Thyroid gland (tissue), 4 donors: Measurements from ENCODE around the gene BMP8B. TPM values are rescaled to one million over a fixed set of nuclear protein-coding genes. Genes with fewer than 3 reads are reported as not detected.

Experiments
- DNase-seq, 2 donors: peaks; one replicate each; pipeline ENCODE4 v3.0.0-alpha.2; 2019
- H3K27ac ChIP-seq, 3 donors: fragments of 200-600 bp; sonication (generic); 1 replicate in 2 of 3; 2 replicates in 1 of 3; pipeline ENCODE4 v1.5.1; 2016 to 2019; ENCODE audit warnings: mild to moderate bottlenecking in 1 of 3, moderate library complexity in 1 of 3
- H3K27me3 ChIP-seq: fragments of 200-600 bp; sonication (generic); one replicate; pipeline ENCODE4 v1.5.1; 2019
- H3K36me3 ChIP-seq, 2 donors: fragments of 200-600 bp; sonication (generic); one replicate each; pipeline ENCODE4 v1.5.1; 2016 to 2019
- H3K4me1 ChIP-seq, 2 donors: fragments of 200-600 bp; sonication (generic); one replicate each; pipeline ENCODE4 v1.5.1; 2017 to 2019
- H3K4me3 ChIP-seq, 3 donors: fragments of 200-600 bp; sonication (generic); replicated peaks in 1 of 3; 1 replicate in 2 of 3; 2 replicates in 1 of 3; pipeline ENCODE4 v1.5.1; 2016; ENCODE audit warnings: mild to moderate bottlenecking in 1 of 3
- H3K9me3 ChIP-seq: fragments of 200-600 bp; sonication (generic); one replicate; pipeline ENCODE4 v1.5.1; 2017
- POLR2A ChIP-seq, 2 donors: fragments of 450-650 bp; IDR thresholded peaks; one replicate each; pipeline ENCODE4 v1.6.1; 2017; ENCODE audit warnings: antibody characterized with exemption in 2 of 2, mild to moderate bottlenecking in 2 of 2, moderate library complexity in 1 of 2
- WGBS, 2 donors: methylation state at CpG; one replicate each; pipeline ENCODE4 v1.1.5; 2017; 5-methylcytosine and 5-hydroxymethylcytosine counted together
- intact Hi-C: fragments of 100-400 bp; cut with DNase I; formaldehyde crosslinking; loops from one replicate; pipeline ENCODE4 v1.15.1; 2023
- total RNA-seq, 4 donors: library from RNA; depleted of rRNA; stranded (reverse); fragments of >200 nt; gene quantifications; one replicate each; pipeline ENCODE4 v1.2.3, GENCODE V29; 2016
- TF ChIP-seq, protein P1 (sequence below), 6 experiments: fragments of 200-600 bp in 3 of 6; fragments of 450-650 bp in 3 of 6; sonication (generic) in 3 of 6; IDR thresholded peaks; one replicate each; pipeline ENCODE4 v1.5.1; 2016 to 2019; ENCODE audit warnings: antibody characterized with exemption in 6 of 6, mild to moderate bottlenecking in 2 of 6, inconsistent platforms in 1 of 6, moderate library complexity in 1 of 6

BMP8B gene
- total RNA-seq, 4 donors from 2014 or later: 6.6 to 15.4 (median 8.1) TPM

DNA sequence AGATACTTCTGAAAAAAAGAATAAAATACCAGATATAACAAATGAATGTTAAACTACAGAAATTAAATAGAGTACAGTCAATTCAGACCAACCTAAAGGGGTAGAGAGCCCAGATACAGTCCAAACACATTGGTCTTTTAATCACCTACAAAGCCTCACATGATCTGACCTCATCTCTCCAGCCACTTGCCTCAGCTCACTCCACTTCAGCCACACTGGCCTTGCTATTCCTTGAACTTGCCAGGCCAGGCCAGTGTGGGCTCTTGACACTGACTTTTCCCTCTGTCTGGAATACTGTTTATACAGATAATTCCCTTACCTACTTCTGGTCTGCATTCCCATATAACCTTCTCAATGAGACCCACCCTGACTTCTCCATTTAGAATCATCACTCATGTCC, 67.0 kb downstream of the BMP8B start:
- no peak for DNase-seq
- Histone ChIP-seq H3K4me1 (no peaks in the 10 kb centered on the region), H3K36me3 (no peaks in the 10 kb centered on the region), H3K4me3 (no peak overlapping the region), H3K27ac (no peak overlapping the region), H3K27me3 (no peaks in the 10 kb centered on the region), H3K9me3 (no peaks in the 10 kb centered on the region)
- intact Hi-C loops: no loop called here
- TF ChIP-seq POLR2A (IDR thresholded peaks at IDR 0.05): no peak
- TF ChIP-seq, protein P1, sequence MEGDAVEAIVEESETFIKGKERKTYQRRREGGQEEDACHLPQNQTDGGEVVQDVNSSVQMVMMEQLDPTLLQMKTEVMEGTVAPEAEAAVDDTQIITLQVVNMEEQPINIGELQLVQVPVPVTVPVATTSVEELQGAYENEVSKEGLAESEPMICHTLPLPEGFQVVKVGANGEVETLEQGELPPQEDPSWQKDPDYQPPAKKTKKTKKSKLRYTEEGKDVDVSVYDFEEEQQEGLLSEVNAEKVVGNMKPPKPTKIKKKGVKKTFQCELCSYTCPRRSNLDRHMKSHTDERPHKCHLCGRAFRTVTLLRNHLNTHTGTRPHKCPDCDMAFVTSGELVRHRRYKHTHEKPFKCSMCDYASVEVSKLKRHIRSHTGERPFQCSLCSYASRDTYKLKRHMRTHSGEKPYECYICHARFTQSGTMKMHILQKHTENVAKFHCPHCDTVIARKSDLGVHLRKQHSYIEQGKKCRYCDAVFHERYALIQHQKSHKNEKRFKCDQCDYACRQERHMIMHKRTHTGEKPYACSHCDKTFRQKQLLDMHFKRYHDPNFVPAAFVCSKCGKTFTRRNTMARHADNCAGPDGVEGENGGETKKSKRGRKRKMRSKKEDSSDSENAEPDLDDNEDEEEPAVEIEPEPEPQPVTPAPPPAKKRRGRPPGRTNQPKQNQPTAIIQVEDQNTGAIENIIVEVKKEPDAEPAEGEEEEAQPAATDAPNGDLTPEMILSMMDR (IDR thresholded peaks at IDR 0.05): no peak

DNA sequence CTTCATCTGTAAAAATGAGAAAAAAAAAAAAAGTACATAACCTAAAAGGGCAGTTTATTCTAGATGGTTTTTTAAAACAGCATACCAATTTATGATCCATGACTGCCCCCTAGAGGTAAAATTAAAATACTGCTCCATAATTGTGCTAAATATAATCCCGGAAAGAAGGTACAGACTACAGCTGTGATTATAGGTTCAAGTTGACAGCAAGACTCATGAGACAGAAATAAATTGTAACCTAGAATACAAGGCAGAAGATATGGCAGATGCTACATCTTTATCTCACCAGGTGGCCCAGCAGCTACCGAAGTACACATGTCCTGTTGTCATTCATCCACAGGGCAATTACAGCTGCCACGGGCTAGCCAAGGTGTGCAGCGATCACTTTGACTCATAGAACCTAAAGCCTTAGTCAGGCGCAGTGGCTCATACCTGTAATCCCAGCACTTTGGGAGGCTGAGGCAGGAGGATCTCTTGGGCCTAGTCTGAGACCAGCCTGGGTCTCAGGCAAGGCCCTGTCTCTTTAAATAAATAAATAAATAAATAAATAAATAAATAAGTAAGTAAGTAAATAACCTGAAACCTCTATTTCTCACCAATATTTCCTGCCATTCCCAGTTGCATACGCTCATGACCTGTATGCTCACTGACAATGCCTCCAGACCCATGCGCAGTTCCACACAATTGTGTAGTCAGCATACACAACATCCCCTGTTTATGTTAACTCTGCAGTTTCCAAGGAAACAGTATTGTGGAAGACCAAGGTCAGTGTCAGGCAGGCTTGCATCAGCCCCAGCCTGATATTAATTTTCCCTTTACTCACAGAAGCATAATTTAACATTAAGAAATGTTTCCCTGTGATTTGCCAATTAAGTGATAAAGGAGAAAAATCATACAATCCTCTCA, 68.3 kb downstream of the BMP8B start:
- no peaks in the 10 kb centered on the region for H3K4me1 ChIP-seq
- H3K27ac ChIP-seq: no peak overlapping the region
- no peaks in the 10 kb centered on the region for H3K9me3 ChIP-seq
- H3K36me3 ChIP-seq: no peaks in the 10 kb centered on the region
- no peak overlapping the region for H3K4me3 ChIP-seq
- intact Hi-C loops: no loop called here
- 41 to 45% methylated on average over 7 of the region's 7 CpGs for WGBS, 2 donors
- no peak for DNase-seq
- TF ChIP-seq POLR2A (IDR thresholded peaks at IDR 0.05): no peak
- TF ChIP-seq, protein P1 (IDR thresholded peaks at IDR 0.05): peak; percentile 51 to 90 (median 68)
- no peaks in the 10 kb centered on the region for H3K27me3 ChIP-seq

DNA sequence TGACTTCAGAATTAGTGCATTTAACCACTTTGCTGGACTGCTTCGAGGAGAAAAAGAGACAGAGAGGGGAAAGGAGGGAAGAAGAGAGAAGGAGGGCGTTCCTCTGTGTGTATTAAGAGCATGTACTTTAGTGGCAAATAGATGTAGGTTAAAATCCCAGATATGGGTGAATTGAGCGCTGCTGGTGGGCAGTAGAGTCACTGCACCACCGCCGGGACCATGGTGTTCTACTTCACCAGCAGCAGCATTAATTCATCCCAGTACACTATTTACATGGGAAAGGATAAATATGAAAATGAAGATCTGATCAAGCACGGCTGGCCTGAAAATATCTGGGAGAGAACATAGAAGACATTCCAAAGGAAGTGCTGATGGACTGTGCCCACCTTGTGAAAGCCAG, 70.9 kb downstream of the BMP8B start:
- no peaks in the 10 kb centered on the region for H3K9me3 ChIP-seq
- H3K4me3 ChIP-seq: no peak overlapping the region
- H3K4me1 ChIP-seq: no peaks in the 10 kb centered on the region
- DNase-seq: no peak
- WGBS, 2 donors: 43 to 48% methylated on average over 6 of the region's 6 CpGs
- H3K36me3 ChIP-seq: no peaks in the 10 kb centered on the region
- H3K27me3 ChIP-seq: no peaks in the 10 kb centered on the region
- TF ChIP-seq, protein P1 (IDR thresholded peaks at IDR 0.05): no peak
- no peak for TF ChIP-seq POLR2A (IDR thresholded peaks at IDR 0.05)
- no peak overlapping the region for H3K27ac ChIP-seq
- intact Hi-C loops: loop anchor here (5.0 kb wide), 1 partner anchor 111 kb away; no protein-coding TSS in a partner anchor

DNA sequence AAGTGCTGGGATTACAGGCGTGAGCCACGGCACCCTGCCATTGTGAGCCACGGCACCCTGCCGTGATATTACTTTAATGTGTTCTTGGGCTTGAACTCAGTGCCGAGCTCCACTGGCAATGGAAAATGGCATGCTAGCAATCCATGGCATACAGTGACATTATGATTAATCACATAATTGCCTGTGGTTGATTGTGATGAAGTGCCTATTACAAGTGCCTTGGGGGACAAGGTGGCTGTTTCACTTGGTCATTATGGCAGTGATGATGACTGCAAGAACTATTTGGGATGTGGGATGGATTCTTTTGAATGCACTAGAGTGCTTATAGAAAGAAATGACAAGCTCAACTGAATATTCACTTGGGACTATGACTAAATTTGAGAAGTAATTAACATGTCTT, 75.1 kb downstream of the BMP8B start:
- WGBS, 2 donors: 84 to 89% methylated on average over 4 to 5 of the region's 5 CpGs
- intact Hi-C loops: no loop called here
- no peak for DNase-seq
- no peaks in the 10 kb centered on the region for H3K4me1 ChIP-seq
- no peak overlapping the region for H3K27ac ChIP-seq
- H3K36me3 ChIP-seq: no peaks in the 10 kb centered on the region
- TF ChIP-seq POLR2A (IDR thresholded peaks at IDR 0.05): no peak
- TF ChIP-seq, protein P1 (IDR thresholded peaks at IDR 0.05): no peak
- H3K9me3 ChIP-seq: no peaks in the 10 kb centered on the region
- no peaks in the 10 kb centered on the region for H3K27me3 ChIP-seq
- H3K4me3 ChIP-seq: no peak overlapping the region

DNA sequence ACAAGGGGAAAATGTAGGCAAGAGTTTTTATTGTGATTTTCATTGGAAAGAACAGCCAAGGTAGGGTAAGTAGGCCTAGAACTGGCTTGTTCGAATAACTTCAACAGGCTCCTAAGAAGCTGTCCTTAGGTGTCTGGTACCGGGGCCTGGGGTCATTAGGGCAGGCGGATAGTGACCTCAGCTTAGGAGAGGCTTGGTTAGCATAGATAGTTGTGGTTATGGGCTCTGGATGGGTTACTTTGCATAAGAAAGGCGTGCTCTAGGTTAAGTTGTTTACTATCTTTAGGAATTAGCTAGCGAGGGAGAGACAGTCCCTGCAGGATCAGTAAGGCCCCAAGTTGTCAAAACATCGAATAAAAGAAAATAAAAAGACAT, 76.7 kb downstream of the BMP8B start:
- Histone ChIP-seq H3K36me3 (no peaks in the 10 kb centered on the region), H3K4me3 (no peak overlapping the region), H3K27me3 (no peaks in the 10 kb centered on the region), H3K4me1 (no peaks in the 10 kb centered on the region), H3K27ac (no peak overlapping the region), H3K9me3 (no peaks in the 10 kb centered on the region)
- TF ChIP-seq POLR2A (IDR thresholded peaks at IDR 0.05): no peak
- TF ChIP-seq, protein P1 (IDR thresholded peaks at IDR 0.05): no peak
- DNase-seq: no peak
- intact Hi-C loops: no loop called here
- WGBS, 2 donors: 76 to 78% methylated on average over 6 of the region's 6 CpGs
